H1 (cell line): ENCODE measurements around the gene GSTA1. TPM values are rescaled to one million over a fixed set of nuclear protein-coding genes. Genes with fewer than 3 reads are reported as not detected.

Experiments
- EZH2 ChIP-seq: fragments of 200-600 bp; sonication (generic); IDR thresholded peaks from 2 replicates; pipeline ENCODE4 v1.7.1; 2012; ENCODE audit warnings: low read depth, mild to moderate bottlenecking, moderate library complexity, low read length, inconsistent platforms; ENCODE audit not compliant: severe bottlenecking
- FOSL1 ChIP-seq: IDR thresholded peaks from 2 replicates; pipeline ENCODE4 v1.6.1; 2011; ENCODE audit warnings: mild to moderate bottlenecking, low read depth, low read length, moderate library complexity; ENCODE audit not compliant: insufficient read depth
- HDAC2 ChIP-seq, 2 experiments: fragments of 300-600 bp in 1 of 2; sonication (generic) in 1 of 2; IDR thresholded peaks; 2 replicates each; pipeline ENCODE4 v1.6.1; 2011 to 2012; ENCODE audit warnings: low read depth in 2 of 2, low read length in 2 of 2, mild to moderate bottlenecking in 2 of 2, moderate library complexity in 2 of 2, borderline replicate concordance in 1 of 2, inconsistent platforms in 1 of 2
- JUND ChIP-seq: IDR thresholded peaks from 2 replicates; pipeline ENCODE4 v1.6.1; 2011; ENCODE audit warnings: mild to moderate bottlenecking, improper control_type of control experiment, low read length
- KDM5A ChIP-seq: fragments of 200-600 bp; IDR thresholded peaks from 2 replicates; pipeline ENCODE4 v1.7.1; 2012; ENCODE audit warnings: mild to moderate bottlenecking, low read length, inconsistent platforms, mixed read lengths
- POU5F1 ChIP-seq: IDR thresholded peaks from 2 replicates; pipeline ENCODE4 v1.6.1; 2011; ENCODE audit warnings: low read depth, mild to moderate bottlenecking, low read length, moderate library complexity
- SIN3A ChIP-seq, 2 experiments: IDR thresholded peaks in 1 of 2; conservative IDR thresholded peaks in 1 of 2; 2 replicates each; pipeline ENCODE4 v1.6.1; 2011 to 2012; ENCODE audit warnings: low read length in 2 of 2, improper control_type of control experiment in 1 of 2, low read depth in 1 of 2, mild to moderate bottlenecking in 1 of 2
- TAF7 ChIP-seq: optimal IDR thresholded peaks from 2 replicates; pipeline ENCODE3; 2011; ENCODE audit warnings: low read depth, mild to moderate bottlenecking, inconsistent platforms, low read length, moderate library complexity, borderline replicate concordance
- YY1 ChIP-seq: IDR thresholded peaks from 2 replicates; pipeline ENCODE4 v1.6.1; 2011; ENCODE audit warnings: low read depth, mild to moderate bottlenecking, low read length
- polyA plus RNA-seq, 7 experiments: library from polyadenylated mRNA; depleted of rRNA in 3 of 7; stranded (reverse) in 5 of 7; unstranded in 2 of 7; fragments of >200 nt in 5 of 7; fragments of 200-250 nt in 2 of 7; gene quantifications; 1 replicate in 5 of 7; 2 replicates in 1 of 7; 4 replicates in 1 of 7; pipeline versions ENCODE4 v1.2.1 to v1.2.3, GENCODE V29; 2011 to 2013; ENCODE audit warnings: missing spikeins in 2 of 7, mixed read lengths in 2 of 7
- total RNA-seq: library from RNA; stranded (reverse); fragmentation: NEBNext Ultra II Directional; extraction: Animal tissue kit (Norgen Biotek cat#: 25700); gene quantifications from 2 replicates; pipeline ENCODE4 v1.2.1, GENCODE V29; 2021
- TF ChIP-seq, protein P1 (sequence below): fragments of 300-600 bp; sonication (generic); IDR thresholded peaks from 2 replicates; pipeline ENCODE4 v1.7.1; 2012; ENCODE audit warnings: low read length, moderate library complexity, mild to moderate bottlenecking, inconsistent platforms; ENCODE audit not compliant: insufficient replicate concordance

GSTA1 gene
- total and polyA plus RNA-seq, 2 of the 8 experiments (the other 6 are each of a cell fraction or from before 2014, with no cell fraction given) = 0.08 TPM; not detected in 1

DNA sequence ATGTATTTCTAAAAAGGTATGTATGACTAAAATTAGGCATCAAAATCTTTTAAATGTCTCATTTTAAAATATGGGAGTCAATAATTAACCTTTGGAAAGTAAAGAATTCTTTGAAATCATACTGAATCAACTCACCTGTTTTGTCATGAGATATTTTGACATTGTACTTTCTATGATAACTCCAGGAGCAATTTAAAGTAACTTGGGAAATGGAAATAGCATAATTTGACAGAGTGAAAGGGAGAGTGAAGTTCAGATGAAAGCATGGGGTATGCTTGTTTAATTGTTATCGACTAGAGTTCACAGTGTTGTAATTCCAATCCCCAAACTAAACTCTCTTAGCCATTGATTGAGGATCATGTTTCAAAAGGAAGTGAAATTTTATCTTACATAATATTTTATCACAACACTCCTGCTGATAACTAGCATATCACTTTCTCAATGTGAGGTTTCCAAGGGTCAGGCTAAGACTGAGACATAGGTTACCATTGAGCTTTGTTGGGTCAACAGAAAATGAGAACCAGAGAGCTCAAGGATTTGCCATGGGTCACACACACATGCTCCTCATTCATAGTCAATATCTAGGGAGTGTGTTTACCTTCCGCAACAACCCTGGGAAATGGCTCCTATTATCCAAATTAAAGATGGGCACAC lies 2.3 kb downstream of the GSTA1 start (continued):
- TF ChIP-seq, protein P1, sequence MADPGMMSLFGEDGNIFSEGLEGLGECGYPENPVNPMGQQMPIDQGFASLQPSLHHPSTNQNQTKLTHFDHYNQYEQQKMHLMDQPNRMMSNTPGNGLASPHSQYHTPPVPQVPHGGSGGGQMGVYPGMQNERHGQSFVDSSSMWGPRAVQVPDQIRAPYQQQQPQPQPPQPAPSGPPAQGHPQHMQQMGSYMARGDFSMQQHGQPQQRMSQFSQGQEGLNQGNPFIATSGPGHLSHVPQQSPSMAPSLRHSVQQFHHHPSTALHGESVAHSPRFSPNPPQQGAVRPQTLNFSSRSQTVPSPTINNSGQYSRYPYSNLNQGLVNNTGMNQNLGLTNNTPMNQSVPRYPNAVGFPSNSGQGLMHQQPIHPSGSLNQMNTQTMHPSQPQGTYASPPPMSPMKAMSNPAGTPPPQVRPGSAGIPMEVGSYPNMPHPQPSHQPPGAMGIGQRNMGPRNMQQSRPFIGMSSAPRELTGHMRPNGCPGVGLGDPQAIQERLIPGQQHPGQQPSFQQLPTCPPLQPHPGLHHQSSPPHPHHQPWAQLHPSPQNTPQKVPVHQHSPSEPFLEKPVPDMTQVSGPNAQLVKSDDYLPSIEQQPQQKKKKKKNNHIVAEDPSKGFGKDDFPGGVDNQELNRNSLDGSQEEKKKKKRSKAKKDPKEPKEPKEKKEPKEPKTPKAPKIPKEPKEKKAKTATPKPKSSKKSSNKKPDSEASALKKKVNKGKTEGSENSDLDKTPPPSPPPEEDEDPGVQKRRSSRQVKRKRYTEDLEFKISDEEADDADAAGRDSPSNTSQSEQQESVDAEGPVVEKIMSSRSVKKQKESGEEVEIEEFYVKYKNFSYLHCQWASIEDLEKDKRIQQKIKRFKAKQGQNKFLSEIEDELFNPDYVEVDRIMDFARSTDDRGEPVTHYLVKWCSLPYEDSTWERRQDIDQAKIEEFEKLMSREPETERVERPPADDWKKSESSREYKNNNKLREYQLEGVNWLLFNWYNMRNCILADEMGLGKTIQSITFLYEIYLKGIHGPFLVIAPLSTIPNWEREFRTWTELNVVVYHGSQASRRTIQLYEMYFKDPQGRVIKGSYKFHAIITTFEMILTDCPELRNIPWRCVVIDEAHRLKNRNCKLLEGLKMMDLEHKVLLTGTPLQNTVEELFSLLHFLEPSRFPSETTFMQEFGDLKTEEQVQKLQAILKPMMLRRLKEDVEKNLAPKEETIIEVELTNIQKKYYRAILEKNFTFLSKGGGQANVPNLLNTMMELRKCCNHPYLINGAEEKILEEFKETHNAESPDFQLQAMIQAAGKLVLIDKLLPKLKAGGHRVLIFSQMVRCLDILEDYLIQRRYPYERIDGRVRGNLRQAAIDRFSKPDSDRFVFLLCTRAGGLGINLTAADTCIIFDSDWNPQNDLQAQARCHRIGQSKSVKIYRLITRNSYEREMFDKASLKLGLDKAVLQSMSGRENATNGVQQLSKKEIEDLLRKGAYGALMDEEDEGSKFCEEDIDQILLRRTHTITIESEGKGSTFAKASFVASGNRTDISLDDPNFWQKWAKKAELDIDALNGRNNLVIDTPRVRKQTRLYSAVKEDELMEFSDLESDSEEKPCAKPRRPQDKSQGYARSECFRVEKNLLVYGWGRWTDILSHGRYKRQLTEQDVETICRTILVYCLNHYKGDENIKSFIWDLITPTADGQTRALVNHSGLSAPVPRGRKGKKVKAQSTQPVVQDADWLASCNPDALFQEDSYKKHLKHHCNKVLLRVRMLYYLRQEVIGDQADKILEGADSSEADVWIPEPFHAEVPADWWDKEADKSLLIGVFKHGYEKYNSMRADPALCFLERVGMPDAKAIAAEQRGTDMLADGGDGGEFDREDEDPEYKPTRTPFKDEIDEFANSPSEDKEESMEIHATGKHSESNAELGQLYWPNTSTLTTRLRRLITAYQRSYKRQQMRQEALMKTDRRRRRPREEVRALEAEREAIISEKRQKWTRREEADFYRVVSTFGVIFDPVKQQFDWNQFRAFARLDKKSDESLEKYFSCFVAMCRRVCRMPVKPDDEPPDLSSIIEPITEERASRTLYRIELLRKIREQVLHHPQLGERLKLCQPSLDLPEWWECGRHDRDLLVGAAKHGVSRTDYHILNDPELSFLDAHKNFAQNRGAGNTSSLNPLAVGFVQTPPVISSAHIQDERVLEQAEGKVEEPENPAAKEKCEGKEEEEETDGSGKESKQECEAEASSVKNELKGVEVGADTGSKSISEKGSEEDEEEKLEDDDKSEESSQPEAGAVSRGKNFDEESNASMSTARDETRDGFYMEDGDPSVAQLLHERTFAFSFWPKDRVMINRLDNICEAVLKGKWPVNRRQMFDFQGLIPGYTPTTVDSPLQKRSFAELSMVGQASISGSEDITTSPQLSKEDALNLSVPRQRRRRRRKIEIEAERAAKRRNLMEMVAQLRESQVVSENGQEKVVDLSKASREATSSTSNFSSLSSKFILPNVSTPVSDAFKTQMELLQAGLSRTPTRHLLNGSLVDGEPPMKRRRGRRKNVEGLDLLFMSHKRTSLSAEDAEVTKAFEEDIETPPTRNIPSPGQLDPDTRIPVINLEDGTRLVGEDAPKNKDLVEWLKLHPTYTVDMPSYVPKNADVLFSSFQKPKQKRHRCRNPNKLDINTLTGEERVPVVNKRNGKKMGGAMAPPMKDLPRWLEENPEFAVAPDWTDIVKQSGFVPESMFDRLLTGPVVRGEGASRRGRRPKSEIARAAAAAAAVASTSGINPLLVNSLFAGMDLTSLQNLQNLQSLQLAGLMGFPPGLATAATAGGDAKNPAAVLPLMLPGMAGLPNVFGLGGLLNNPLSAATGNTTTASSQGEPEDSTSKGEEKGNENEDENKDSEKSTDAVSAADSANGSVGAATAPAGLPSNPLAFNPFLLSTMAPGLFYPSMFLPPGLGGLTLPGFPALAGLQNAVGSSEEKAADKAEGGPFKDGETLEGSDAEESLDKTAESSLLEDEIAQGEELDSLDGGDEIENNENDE = no peak
- TF ChIP-seq EZH2 (no peak), HDAC2 (IDR thresholded peaks at IDR 0.05; ENCODE audit: borderline replicate concordance in 1 of 2, low read depth in 2 of 2, low read length in 2 of 2) (no peak), FOSL1 (no peak), YY1 (no peak), KDM5A (no peak), TAF7 (no peak), SIN3A (conservative IDR thresholded peaks at IDR 0.05 in 1 of 2, IDR thresholded peaks at IDR 0.05 in 1 of 2; ENCODE audit: low read depth in 1 of 2, low read length in 2 of 2) (no peak), POU5F1 (no peak), JUND (no peak)
